OCI-LY1 (cell line): Measurements from ENCODE around the gene CIRBP.

Experiments
- H2AFZ ChIP-seq: fragments of 200-600 bp; sonication (generic), shearing (Covaris generic); 2 replicates; pipeline ENCODE4 v1.6.0; 2014; ENCODE audit warnings: antibody characterized with exemption, mild to moderate bottlenecking, low read length
- H3F3A ChIP-seq: fragments of 200-600 bp; sonication (generic), shearing (Covaris generic); 2 replicates; pipeline ENCODE4 v1.6.0; 2014; ENCODE audit warnings: mild to moderate bottlenecking, antibody characterized with exemption, low read length, moderate library complexity; ENCODE audit not compliant: insufficient read depth
- H3K27ac ChIP-seq: fragments of 200-600 bp; sonication (generic); 2 replicates; pipeline ENCODE4 v1.5.1; 2014; ENCODE audit warnings: low read length, mixed run types, mild to moderate bottlenecking, low read depth; ENCODE audit not compliant: poor library complexity, severe bottlenecking
- H3K27me3 ChIP-seq: fragments of 200-600 bp; sonication (generic); 2 replicates; pipeline ENCODE4 v1.6.0; 2014; ENCODE audit warnings: antibody characterized with exemption, mild to moderate bottlenecking, low read length, moderate library complexity; ENCODE audit not compliant: insufficient read depth
- H3K36me3 ChIP-seq: fragments of 200-600 bp; sonication (generic); 2 replicates; pipeline ENCODE4 v1.6.1; 2014; ENCODE audit warnings: mild to moderate bottlenecking, antibody characterized with exemption, low read length, moderate library complexity, mixed read lengths; ENCODE audit not compliant: insufficient read depth
- H3K4me1 ChIP-seq: fragments of 200-600 bp; sonication (generic); 2 replicates; pipeline ENCODE4 v1.5.1; 2014; ENCODE audit warnings: mild to moderate bottlenecking, low read length, moderate library complexity; ENCODE audit not compliant: insufficient read depth, severe bottlenecking
- H3K4me2 ChIP-seq: fragments of 200-600 bp; sonication (generic), shearing (Covaris generic); 2 replicates; pipeline ENCODE4 v1.6.1; 2014; ENCODE audit warnings: low read length
- H3K4me3 ChIP-seq: fragments of 200-600 bp; sonication (generic); 2 replicates; pipeline ENCODE4 v1.5.1; 2014; ENCODE audit warnings: low read length, low read depth, mild to moderate bottlenecking, mixed read lengths; ENCODE audit not compliant: poor library complexity, severe bottlenecking
- H3K79me2 ChIP-seq: fragments of 200-600 bp; shearing (Covaris generic); 2 replicates; pipeline ENCODE4 v1.6.1; 2016; ENCODE audit warnings: mixed run types, low read length, mixed read lengths; ENCODE audit not compliant: insufficient read depth
- H3K9ac ChIP-seq: fragments of 200-600 bp; sonication (generic), shearing (Covaris generic); 2 replicates; pipeline ENCODE4 v1.6.1; 2014; ENCODE audit warnings: mild to moderate bottlenecking, low read length, mixed read lengths
- H3K9me2 ChIP-seq: fragments of 200-600 bp; sonication (generic), shearing (Covaris generic); 2 replicates; pipeline ENCODE4 v1.6.1; 2014; ENCODE audit warnings: low read depth, mild to moderate bottlenecking, low read length, mixed read lengths
- H3K9me3 ChIP-seq: fragments of 200-600 bp; shearing (Covaris generic); 2 replicates; pipeline ENCODE4 v1.6.1; 2014; ENCODE audit warnings: low read length, mixed read lengths
- H4K20me1 ChIP-seq: fragments of 200-600 bp; sonication (generic), shearing (Covaris generic); 2 replicates; pipeline ENCODE4 v1.6.0; 2016; ENCODE audit warnings: mild to moderate bottlenecking, low read length; ENCODE audit not compliant: insufficient read depth
- CTCF ChIP-seq: fragments of 200-600 bp; sonication (generic), shearing (Covaris generic); IDR thresholded peaks from 2 replicates; pipeline ENCODE4 v1.5.1; 2017; ENCODE audit warnings: mild to moderate bottlenecking, antibody characterized with exemption, low read length, moderate library complexity, mixed read lengths
- EZH2 ChIP-seq: fragments of 200-600 bp; sonication (generic), shearing (Covaris generic); IDR thresholded peaks from 2 replicates; pipeline ENCODE4 v1.8.0; 2017; ENCODE audit warnings: borderline replicate concordance, mixed run types, mild to moderate bottlenecking, antibody characterized with exemption, low read length, moderate library complexity, mixed read lengths

CIRBP gene

GRCh38 chr19:1283207-1283916, 14.2 kb downstream of the CIRBP start:
- Histone ChIP-seq H3K4me1 (no peaks in the 10 kb centered on the region), H3K4me3 (no peak overlapping the region), H3K27me3 (0 out of 2 replicates have a peak, but pooled peaks cover 6% of the 10 kb centered on the region), H3K36me3 (peaks cover 26% of the 10 kb centered on the region), H2AFZ (no peak overlapping the region), H3K79me2 (no peaks in the 10 kb centered on the region), H3K4me2 (no peak overlapping the region), H4K20me1 (no peaks in the 10 kb centered on the region), H3K9me2 (no peaks in the 10 kb centered on the region), H3K9ac (no peak overlapping the region), H3K9me3 (no peaks in the 10 kb centered on the region), H3K27ac (no peak overlapping the region), H3F3A (no peaks in the 10 kb centered on the region)
- no peak for TF ChIP-seq EZH2
- no peak for TF ChIP-seq CTCF

GRCh38 chr19:1283917-1284292, 14.8 kb downstream of the CIRBP start:
- H3K36me3 ChIP-seq = peaks cover 21% of the 10 kb centered on the region
- no peaks in the 10 kb centered on the region for H3K9me2 ChIP-seq
- H3F3A ChIP-seq = no peaks in the 10 kb centered on the region
- no peaks in the 10 kb centered on the region for H3K9me3 ChIP-seq
- H3K27ac ChIP-seq = no peak overlapping the region
- 0 out of 2 replicates have a peak, but pooled peaks cover 9% of the 10 kb centered on the region for H3K27me3 ChIP-seq
- no peaks in the 10 kb centered on the region for H3K79me2 ChIP-seq
- H2AFZ ChIP-seq = no peak overlapping the region
- TF ChIP-seq EZH2 (no peak), CTCF (no peak)
- H3K4me3 ChIP-seq = no peak overlapping the region
- H3K9ac ChIP-seq = no peak overlapping the region
- no peak overlapping the region for H3K4me2 ChIP-seq
- no peaks in the 10 kb centered on the region for H4K20me1 ChIP-seq
- H3K4me1 ChIP-seq = no peaks in the 10 kb centered on the region

GRCh38 chr19:1284293-1284978, 15.3 kb downstream of the CIRBP start:
- Histone ChIP-seq H3K36me3 (peaks cover 15% of the 10 kb centered on the region), H3K9me2 (no peaks in the 10 kb centered on the region), H3K9me3 (no peaks in the 10 kb centered on the region), H2AFZ (no peak overlapping the region), H3K27ac (no peak overlapping the region), H3F3A (no peaks in the 10 kb centered on the region), H3K4me2 (no peak overlapping the region), H4K20me1 (no peaks in the 10 kb centered on the region), H3K9ac (no peak overlapping the region), H3K27me3 (0 out of 2 replicates have a peak, but pooled peaks cover 14% of the 10 kb centered on the region), H3K4me3 (no peak overlapping the region), H3K4me1 (no peaks in the 10 kb centered on the region), H3K79me2 (no peaks in the 10 kb centered on the region)
- no peak for TF ChIP-seq CTCF
